GM13977 (cell line): ENCODE measurements around the gene KRTCAP2.

ENCODE experiments used
- DNase-seq: peaks from one replicate; pipeline ENCODE4 v3.0.0; 2012; ENCODE audit warnings: low spot score
- CTCF ChIP-seq: IDR thresholded peaks from 2 replicates; pipeline ENCODE4 v1.5.1; 2012; ENCODE audit warnings: mild to moderate bottlenecking, control low read depth; ENCODE audit not compliant: insufficient read depth; ENCODE audit errors: extremely low read depth, missing control alignments
- in situ Hi-C: fragments of 300-500 bp; cut with MboI; formaldehyde crosslinking; loops from one replicate; pipeline ENCODE4 v1.12.0; 2022; ENCODE audit warnings: low sequenced_read_pairs, low pct_unique_long_range_greater_than_20kb, mixed read lengths, inconsistent platforms; ENCODE audit not compliant: unreplicated experiment

Gene KRTCAP2

GRCh38 chr1:155202731-155203515 lies 29.8 kb upstream of the KRTCAP2 start:
- TF ChIP-seq CTCF, result no peak
- in situ Hi-C loops, result no loop called here
- DNase-seq, result no peak

- in situ Hi-C loops, result no loop called here
- no peak for TF ChIP-seq CTCF
- DNase-seq, result no peak
Observed at GRCh38 chr1:155202198-155202597, 29.1 kb upstream of the KRTCAP2 start.

- in situ Hi-C loops, result no loop called here
- TF ChIP-seq CTCF, result no peak
- no peak for DNase-seq
Observed at GRCh38 chr1:155200920-155201319, 27.8 kb upstream of the KRTCAP2 start.

- in situ Hi-C loops, result no loop called here
- TF ChIP-seq CTCF, result no peak
- no peak for DNase-seq
Observed at GRCh38 chr1:155199792-155200191, 26.7 kb upstream of the KRTCAP2 start.

GRCh38 chr1:155198547-155198906 lies 25.4 kb upstream of the KRTCAP2 start:
- in situ Hi-C loops, result no loop called here
- no peak for TF ChIP-seq CTCF

GRCh38 chr1:155197901-155198546 lies 24.9 kb upstream of the KRTCAP2 start:
- in situ Hi-C loops, result no loop called here
- no peak for TF ChIP-seq CTCF
- no peak for DNase-seq

More at GRCh38 chr1:155198547-155198906, 25.4 kb upstream of the KRTCAP2 start:
- no peak for DNase-seq
